Dermis microvascular lymphatic vessel endothelial cell (primary cell): ENCODE measurements around the gene CHRM5. TPM values are rescaled to one million over a fixed set of nuclear protein-coding genes. Genes with fewer than 3 reads are reported as not detected.

ENCODE experiments used
- DNase-seq, 2 donors: peaks; one replicate each; pipeline versions ENCODE4 v3.0.0 to v3.0.0-alpha.2; 2010; ENCODE audit warnings: low read depth in 2 of 2
- total RNA-seq: library from RNA; depleted of rRNA; stranded (reverse); fragments of >200 nt; gene quantifications from 2 replicates; pipeline ENCODE4 v1.2.1, GENCODE V29; 2014

The CHRM5 gene, protein sequence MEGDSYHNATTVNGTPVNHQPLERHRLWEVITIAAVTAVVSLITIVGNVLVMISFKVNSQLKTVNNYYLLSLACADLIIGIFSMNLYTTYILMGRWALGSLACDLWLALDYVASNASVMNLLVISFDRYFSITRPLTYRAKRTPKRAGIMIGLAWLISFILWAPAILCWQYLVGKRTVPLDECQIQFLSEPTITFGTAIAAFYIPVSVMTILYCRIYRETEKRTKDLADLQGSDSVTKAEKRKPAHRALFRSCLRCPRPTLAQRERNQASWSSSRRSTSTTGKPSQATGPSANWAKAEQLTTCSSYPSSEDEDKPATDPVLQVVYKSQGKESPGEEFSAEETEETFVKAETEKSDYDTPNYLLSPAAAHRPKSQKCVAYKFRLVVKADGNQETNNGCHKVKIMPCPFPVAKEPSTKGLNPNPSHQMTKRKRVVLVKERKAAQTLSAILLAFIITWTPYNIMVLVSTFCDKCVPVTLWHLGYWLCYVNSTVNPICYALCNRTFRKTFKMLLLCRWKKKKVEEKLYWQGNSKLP
- total RNA-seq, result under 0.01 and 0.13 TPM in 2 replicates

DNA sequence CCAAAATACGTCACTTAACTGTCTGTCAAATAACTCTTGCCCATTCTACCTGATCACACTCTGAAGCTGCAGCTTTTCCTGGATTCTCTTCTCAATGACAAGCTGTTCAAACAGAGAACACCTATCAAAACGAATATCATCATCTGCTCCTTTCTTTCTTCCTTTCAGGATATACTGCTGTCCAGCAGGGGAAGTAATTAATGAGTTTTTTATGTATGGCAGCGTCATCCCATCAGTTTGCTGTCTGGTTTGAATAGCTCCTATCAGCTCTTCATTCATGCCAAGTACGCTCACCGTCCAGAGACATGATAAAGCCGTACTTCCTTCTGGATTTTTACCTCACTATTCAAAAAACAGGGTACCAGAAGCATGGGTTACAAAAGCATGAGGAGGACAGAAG is at the start of gene CHRM5:
CHRM5 (plus strand) TSS at position 274 of the 400 bp plus-strand sequence. CDS start 94,221 bp downstream, outside the sequence.
- peak; percentile 76 to 90 for DNase-seq

DNA sequence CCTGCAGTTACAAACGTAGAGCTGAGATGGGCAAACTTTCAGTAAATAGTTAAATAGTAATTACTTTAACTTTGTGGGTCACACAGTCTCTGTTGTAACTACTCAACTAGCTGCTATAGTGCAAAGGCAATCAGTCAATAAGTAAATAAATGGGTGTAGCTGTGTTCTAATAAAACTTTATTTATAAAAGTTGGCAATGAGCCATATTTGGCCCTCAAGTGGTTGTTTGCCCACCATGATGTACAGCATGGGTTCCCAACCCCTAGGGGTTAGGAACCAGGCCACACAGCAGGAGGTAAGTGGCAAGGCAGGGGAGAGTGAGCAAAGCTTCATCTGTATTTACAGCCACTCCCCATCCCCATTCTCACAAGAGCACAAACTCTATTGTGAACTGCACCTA is 44.9 kb upstream of the CHRM5 start:
- DNase-seq, result no peak

DNA sequence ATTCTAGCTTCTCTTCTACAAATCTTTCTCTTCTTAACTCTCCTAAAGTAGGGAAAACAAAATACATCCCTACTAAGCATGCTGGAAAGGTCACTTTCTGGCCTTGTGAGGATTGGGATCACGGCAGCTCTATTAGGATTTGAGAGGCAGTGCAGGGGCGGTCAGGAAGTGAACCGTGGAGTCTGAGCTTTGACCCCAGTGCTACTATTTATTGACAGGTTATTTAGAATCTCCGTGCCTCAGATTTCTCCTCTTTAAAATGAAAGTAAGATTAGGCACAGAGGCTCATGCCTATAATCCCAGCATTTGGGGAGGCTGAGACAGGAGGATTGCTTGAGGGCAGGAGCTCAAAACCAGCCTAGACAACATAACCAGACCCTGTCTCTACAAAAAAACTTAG is 42.0 kb upstream of the CHRM5 start:
- no peak for DNase-seq

DNA sequence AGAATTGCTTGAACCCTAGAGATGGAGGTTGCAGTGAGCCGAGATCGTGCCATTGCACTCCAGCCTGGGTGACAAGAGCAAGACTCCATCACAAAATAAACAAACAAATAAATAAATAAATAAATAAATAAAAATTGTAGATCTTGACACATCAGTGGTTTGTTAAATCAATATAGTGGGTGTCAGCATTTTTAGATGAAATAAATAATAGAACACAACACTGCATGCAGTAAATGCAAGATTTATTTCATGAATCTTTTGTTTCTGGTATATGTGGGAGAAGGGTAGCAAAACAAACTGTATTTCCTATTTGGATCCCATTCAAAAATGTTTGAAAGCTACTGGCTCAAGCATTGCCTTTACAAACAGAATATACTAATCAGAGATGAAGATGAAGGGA is 35.6 kb upstream of the CHRM5 start:
- peak; percentile 20 to 43 for DNase-seq

DNA sequence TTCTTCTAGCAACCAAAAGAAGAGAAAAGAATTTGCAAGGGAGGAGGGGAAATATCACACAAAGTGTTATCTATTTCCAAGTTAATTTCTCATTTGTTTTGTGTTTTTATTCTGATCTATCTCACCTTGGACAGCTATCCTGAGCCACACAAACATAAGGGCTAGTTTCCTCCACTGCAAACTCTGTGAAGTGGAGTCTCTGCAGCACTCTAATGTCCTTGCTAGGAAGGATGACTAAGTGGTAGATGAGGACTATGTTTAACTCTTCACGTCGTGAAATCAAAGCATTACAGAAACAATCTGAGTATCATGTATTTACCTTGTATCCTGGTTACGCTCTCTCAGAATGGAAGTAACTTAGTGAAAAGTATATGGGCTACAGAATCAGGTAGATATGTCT is 33.9 kb upstream of the CHRM5 start:
- no peak for DNase-seq

DNA sequence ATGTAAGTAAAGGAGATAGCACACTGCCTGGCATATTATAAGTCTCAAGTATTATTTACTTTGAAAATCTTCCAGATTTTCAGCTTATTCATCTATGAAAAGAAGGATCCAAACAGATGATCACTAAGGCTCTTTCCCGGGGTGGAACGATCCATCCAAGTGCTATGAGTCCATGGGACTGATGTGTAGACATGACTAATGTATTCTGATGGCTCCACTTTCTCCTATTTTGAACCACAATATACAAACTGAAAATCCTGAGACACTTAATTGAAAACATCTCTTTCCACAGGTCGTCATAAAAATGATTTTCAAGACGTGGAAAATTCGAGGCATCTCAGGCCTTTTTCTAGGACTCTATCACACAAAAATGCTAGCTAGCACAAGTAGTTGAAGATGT is 33.4 kb upstream of the CHRM5 start:
- DNase-seq, result no peak

DNA sequence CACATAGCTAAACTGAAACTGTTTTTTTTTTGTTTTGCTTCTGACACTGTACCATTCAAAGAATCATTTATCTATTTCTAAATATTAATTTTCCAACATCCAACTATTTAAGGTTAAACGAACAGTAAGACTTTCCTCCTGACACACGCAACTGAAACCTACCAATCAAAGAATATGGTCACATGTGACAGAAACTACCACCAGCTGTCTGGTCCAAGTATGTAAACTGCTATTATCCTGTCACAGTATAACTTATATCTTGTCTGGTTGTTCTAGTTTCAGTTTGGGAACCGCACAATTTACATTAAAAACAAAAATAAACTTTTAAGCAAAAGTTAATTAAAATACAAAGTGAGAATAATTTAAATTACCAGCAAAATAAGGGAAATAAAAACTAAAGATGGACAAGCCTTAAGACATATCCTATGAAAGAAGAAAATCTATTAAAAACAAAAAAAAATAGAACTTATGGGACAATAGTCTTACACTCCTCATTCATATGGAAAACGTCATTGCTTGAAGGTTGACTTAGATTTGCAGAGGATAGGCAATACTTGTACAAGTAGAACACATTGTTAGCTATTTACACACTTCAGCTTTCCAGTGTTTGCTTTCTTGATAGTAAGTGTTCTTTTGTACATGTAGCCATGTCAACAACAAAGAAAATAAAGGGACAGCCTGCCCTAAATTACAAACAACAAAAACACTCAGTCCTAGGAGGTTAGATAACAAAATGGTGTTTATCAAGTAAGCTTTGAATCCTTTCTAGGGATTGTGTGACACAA is 26.8 kb upstream of the CHRM5 start:
- DNase-seq, result no peak

DNA sequence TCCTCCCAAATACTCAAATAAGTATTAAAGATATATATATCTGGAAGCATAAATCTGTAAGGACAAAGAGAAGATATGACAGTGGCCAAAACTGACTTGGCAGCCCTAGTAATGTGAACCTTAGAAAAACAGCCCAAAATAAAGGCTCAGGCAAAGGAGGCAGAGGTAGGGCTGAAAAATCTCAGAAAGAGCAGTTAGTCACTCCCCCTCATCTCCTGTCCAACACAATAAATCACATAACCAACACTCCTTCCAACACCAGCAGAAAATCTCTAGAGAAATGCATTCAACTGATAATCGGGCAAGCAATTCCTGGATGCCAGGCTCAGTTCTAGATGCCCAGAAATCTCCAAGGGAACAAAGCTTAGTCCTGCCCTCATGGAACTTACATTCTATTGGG is 22.1 kb upstream of the CHRM5 start:
- DNase-seq, result no peak

DNA sequence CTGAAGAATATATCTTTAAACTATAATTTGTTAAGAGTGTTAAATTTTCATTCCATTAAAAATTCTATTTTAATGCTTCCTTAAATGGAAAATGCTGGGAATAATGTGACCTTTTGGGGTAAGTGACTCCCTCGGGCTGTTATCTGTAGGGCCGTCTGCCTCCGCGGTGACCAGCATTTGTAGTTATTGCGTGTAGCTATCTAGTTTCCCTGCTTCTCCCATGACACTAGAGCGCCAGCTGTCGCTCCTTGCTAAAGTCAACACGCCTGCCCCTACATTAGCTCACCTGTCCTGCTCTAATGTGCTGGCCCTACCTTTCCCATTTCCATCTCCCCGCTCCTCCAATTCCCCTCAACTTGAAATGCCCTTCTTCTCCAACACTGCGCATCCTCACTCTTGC is 12.4 kb upstream of the CHRM5 start:
- DNase-seq, result no peak

DNA sequence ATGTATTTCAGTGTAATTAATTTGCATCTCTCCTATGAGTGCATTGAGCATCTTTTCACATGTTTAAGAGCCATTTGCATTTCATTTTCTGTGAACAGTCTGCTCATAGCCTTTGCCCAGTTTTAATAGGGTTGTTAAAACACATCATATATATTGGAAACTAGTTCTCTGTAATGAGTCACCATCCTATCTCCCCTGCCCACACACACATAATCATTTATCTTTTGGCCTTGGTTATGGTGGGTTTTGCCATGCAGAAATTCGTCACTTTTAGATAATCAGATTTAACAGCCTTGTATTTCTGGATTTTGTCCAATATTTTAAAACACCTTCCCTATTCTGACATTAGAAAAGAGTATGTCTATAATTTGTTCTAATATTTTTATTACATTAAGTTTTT is 11.9 kb upstream of the CHRM5 start:
- DNase-seq, result no peak

DNA sequence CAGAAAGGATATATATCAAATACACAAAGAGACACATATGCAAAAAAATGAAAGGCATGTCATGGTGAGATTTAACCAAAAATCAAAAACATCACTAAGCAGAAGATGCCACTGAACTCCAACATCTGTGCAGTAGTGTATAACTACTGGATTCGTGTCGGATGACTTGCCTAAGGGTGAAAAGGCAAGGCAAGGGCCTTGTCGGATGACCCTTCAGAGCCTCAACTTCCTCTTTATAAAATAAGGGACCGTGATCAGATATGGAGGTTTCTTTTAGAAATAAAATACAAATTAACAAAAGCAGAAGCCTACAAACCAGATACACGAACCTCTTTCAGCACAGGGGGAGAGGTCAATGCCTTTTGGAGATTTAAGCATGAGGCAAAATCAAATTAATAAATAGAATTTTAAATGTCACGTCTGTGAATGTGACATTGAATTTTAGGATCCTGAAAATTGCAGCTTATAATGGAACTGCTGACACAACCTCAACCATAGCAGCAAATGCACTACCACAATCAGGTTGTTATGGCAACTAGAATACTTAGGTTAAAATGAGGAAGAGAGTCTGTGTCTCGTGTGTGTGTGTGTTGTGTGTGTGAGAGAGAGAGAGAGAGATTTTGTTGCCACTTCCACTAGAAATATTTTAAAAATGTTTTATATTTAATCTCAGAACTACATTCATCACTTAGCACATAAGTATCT is 8.3 kb upstream of the CHRM5 start:
- no peak for DNase-seq

DNA sequence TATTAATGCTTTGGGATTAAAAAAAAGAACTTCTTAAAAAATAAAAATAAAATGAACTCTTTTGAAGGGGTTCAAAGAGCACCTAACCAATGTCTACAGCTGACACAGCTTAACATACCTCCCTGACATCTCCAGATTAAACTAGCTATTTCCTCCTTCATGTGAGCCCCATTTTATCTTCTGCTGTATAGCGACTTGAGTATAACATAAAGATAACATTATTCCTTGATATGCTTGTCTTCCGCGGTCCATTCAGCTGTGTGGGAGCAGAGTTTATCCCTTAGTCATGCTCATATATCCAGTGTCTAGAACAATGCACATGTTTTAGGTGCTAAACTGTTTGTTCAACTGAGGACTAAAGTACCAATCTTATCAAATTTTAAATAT is 7.8 kb upstream of the CHRM5 start:
- no peak for DNase-seq

DNA sequence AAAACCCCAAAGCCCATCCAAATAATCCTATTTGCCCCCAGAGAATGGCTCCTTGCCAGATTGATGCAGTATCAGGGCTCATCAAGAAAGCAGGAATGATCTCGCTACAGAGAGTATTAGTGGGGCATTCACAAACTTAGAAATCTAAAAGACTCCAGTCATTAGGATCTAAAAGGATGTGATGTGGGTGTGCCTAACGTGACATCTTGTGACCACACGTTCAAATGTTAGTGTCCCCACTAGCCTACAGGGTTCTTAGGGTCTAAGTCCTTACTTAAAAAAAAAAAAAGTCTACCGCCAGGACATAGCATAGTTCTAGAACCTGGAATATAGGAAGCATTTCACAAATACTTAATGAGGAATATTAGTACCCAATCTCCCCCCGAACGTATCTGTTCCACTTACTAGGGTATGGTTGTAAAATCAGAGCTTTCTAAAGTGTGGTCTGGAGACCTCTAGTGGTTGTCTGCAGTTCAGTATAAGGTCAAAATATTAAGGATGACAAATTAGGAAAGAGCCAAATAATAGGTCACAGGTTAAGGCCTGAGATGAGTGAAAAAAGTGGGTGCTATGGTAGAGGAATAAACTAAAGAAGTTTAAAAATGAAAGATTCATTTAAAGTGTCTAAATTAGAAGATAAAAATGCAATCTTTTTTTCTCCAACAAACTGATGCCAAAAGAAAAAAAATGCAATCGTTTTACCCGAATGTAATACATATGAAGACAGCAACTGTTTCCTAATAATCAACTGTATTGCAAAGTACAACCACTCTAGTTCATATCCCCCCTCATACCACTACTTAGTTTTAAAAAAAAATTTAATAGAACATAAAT is 4.2 kb upstream of the CHRM5 start:
- DNase-seq, result peak; percentile 16 to 48

DNA sequence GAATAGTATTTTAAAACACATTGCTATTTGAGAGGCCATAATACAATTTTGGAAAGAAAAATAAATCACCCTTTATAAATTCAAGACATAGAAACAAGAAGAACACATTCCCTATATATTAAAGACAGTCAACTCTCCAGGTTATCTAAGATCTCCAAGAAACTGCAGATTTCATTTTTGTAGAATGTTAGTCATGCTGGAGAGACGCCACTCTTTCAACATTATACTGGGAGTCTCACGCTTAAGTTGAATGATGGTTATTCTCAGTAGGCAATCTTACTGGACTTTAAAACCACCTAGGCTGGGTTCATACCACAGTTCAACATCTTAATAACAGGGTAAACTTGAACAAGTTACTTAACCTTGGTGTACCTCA is 3.6 kb upstream of the CHRM5 start:
- DNase-seq, result no peak

DNA sequence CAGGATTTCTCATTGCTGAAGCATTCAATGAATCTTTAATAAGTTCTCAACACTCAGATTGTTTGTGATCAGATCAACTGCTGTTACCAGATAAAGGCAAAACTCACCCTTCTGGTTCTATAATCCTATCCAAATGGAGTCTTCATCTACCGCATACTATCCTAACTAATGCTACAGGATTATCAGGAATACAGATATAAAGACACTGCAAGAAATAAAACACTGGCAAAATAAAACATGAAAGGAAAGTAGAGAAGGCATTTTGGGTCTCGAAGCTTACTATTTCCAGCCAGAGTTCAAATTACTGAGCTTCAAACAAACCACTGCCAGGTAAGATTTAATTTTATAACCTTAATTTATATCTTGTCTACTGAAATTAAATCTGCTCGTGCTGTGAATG is 524 bp downstream of the CHRM5 start:
- DNase-seq, result no peak

DNA sequence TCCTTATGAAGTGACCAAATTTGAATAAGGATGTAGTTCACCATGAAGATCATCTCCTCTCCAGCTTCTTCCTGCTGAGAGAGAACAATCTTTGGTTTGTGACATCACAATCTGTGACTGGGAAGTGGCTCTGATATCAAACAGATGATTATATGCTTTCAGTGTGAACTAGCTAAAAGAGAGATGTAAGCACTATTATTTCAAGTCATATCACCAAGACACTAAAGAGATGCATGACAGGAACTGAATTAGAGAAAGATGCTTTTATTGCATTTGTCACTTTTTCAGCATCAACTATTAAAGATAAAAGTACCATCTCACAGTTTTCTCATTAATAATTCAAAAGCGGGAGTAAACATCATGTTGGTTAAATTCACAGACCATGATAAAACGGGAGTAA is 3.5 kb downstream of the CHRM5 start:
- DNase-seq, result no peak

DNA sequence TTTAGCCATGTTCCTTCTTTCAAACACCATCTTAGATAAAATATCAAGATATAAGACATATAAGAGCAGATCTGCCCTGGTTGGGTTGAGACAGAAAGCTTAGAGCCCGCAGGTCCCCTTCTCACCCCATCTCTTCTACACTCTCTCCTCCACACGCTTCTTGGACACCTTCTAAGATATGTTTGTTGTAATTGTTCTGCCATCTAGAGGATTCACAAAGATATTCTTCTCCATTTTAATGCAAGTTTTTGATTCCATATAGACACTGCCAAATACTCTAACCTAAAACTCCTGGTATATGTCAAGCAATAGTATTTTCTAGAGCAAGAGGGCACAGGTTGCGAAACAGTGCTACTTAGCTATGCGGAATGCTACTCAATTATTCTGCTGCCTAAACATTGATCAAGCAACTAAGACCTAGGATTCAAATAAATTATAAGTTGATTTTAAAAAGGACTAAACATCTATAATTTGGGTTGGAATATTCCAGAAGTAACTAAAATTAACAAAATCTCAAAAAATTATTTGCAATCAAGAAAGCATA is 6.8 kb downstream of the CHRM5 start:
- no peak for DNase-seq

DNA sequence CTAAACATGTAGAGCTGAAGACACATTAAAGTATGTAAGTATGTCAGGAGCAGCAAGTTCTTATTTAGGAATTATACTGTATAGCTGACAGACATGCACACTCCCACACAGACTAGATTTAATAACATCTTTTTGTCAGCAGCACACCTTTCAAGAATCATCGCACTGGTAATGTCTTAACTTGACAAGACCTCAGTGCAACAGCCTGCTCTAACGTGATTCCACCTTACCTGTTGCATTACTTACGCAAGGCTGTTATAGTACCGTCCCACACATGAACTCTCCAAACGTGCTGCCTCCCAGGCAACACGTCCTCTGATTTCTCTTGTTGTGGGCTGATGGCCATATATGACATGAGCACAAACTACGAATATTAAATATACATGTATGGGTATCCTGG is 11.9 kb downstream of the CHRM5 start:
- no peak for DNase-seq

DNA sequence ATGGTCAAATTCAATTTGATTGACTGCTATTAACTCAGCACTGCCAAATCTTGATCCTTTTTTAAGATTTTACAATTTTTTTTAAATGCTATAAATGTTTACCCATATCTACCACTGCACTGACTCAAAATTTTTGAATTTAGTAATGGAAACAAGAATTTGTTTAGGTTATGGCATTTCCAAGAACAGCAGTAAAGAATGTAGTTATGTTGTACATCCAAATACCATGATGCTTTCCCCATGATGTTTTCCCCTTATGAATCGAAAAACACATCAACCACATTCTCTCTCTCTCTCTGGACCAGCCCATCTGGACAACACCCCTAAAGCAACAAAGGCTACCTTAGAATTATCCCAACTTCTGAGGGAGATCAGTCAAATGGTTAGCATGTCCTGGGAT is 14.2 kb downstream of the CHRM5 start:
- no peak for DNase-seq

DNA sequence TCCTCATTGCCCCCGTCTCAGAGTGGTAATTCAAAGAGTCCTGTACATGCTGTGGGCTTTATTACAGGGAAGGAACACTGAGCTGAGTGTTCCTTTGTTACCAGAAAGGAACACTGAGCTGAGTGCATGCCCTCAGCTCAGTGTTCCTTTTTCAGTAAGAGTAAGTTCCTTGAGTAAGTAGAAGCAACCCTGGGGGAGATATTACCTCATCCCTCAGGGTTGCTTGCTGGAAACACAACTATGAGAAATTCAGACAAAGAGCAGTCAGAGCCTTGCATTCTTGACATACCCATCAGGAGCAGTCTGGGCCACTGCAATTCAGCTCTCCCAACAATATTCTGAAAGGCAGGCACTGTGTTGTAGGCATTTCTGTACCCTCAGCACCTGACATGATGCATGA is 17.0 kb downstream of the CHRM5 start:
- no peak for DNase-seq

DNA sequence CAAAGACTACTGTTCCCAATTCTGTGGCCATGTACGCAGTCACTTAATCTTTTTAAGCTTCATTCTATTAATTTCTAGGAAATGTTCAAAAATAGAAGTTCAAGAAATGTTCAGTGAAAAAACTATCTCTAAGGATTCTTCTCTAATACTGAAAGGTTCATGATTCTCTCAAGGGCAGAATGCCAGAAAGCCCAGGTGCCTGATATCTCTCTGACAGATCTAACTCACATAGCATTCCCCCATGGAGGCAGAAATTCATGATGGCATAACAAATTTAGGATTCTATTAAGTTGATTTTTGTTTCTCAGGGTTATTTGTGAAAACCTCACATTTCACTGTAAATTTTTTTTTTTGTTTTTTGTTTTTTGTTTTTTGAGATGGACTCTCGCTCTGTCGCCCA is 17.5 kb downstream of the CHRM5 start:
- DNase-seq, result no peak
